Activated CD4-positive, alpha-beta T cell treated with anti-CD3 and anti-CD28 coated beads, Interleukin-2, amount 50 U/mL, for 4 hours (primary cell): ENCODE data around the gene CEMP1.

Experiments
- DNase-seq, 2 experiments: peaks; one replicate each; pipeline ENCODE4 v3.0.0-alpha.2; 2020

The CEMP1 gene

GRCh38 chr16:2518823-2519710 lies 12.1 kb downstream of the CEMP1 start:
- DNase-seq = no peak

- no peak for DNase-seq
These were observed 13.1 kb downstream of the CEMP1 start for GRCh38 chr16:2517954-2518605.

- DNase-seq = no peak
These were observed 14.6 kb downstream of the CEMP1 start for GRCh38 chr16:2516391-2517240.

GRCh38 chr16:2515180-2515851 lies 15.9 kb downstream of the CEMP1 start:
- DNase-seq = no peak

- DNase-seq = peak in 1 of 2 experiments; percentile 26
These were observed 16.7 kb downstream of the CEMP1 start for GRCh38 chr16:2514333-2515179.

GRCh38 chr16:2513405-2514332 lies 17.5 kb downstream of the CEMP1 start, which contains the start of gene ATP6V0C:
TSS of gene ATP6V0C (plus strand) at chr16:2513952. CDS start at chr16:2514104, 152 bp downstream.
- DNase-seq = peak; percentile 84 to 85

GRCh38 chr16:2512735-2513404 lies 18.3 kb downstream of the CEMP1 start:
- DNase-seq = no peak

GRCh38 chr16:2511996-2512734 lies 19.0 kb downstream of the CEMP1 start:
- no peak for DNase-seq

- no peak for DNase-seq
These were observed 19.9 kb downstream of the CEMP1 start for GRCh38 chr16:2511128-2511800.

- no peak for DNase-seq
These were observed 22.3 kb downstream of the CEMP1 start for GRCh38 chr16:2508722-2509400.

- DNase-seq = no peak
These were observed 23.5 kb downstream of the CEMP1 start for GRCh38 chr16:2507665-2508064.

- no peak for DNase-seq
These were observed 24.1 kb downstream of the CEMP1 start for GRCh38 chr16:2507052-2507659.

GRCh38 chr16:2505695-2506094 lies 25.5 kb downstream of the CEMP1 start:
- no peak for DNase-seq

GRCh38 chr16:2501946-2502895 lies 29.0 kb downstream of the CEMP1 start:
- no peak for DNase-seq

GRCh38 chr16:2500918-2501750 lies 30.1 kb downstream of the CEMP1 start:
- peak; percentile 76 for DNase-seq
